ENCODE results near the gene RTN4RL1. TPM values are rescaled to one million over a fixed set of nuclear protein-coding genes. Genes with fewer than 3 reads are reported as not detected.

The RTN4RL1 gene
- total RNA-seq, 4 donors from 2014 or later = 0.50 to 0.86 (median 0.67) TPM

DNA sequence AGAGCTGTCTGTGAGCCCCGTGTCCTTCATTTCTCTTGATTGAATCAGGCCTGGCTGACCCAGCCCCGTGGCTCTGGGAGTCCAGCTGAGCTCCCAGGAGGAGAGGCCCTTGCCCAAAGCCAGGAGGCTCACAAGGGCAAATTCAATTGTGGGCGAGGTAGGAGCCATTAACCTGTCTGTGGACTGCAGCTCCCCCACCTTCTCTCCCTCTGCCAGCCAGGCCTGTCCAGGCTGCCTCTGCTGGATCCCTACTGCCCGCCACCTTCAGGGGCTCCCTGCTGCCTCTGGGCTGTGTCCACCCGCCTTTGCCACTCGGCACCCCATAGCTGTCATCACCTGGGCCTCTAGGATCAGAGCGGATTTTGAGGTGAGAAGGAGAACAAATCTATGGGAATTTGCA, 61.9 kb downstream of the RTN4RL1 start:
- WGBS = 84% methylated on average over 5 of the region's 7 CpGs
- H3K9me3 ChIP-seq = no peaks in the 10 kb centered on the region
- H3K27ac ChIP-seq (replicated peaks in 1 of 4) = no peak overlapping the region
- H3K36me3 ChIP-seq = no peaks in the 10 kb centered on the region
- intact Hi-C loops (cut with DNase I) = no loop called here
- DNase-seq (ENCODE audit: extremely low spot score) = no peak
- peaks cover 0 to 14% (median 11%) of the 10 kb centered on the region in 4 donors for H3K4me1 ChIP-seq
- peaks cover 0 to 23% (median 0%) of the 10 kb centered on the region in 4 donors for H3K27me3 ChIP-seq
- no peak for TF ChIP-seq POLR2A (IDR thresholded peaks at IDR 0.05; ENCODE audit: low read depth)
- no peak for TF ChIP-seq EP300 (IDR thresholded peaks at IDR 0.05)
- TF ChIP-seq POLR2AphosphoS5 (IDR thresholded peaks at IDR 0.05) = no peak
- TF ChIP-seq, protein P1, sequence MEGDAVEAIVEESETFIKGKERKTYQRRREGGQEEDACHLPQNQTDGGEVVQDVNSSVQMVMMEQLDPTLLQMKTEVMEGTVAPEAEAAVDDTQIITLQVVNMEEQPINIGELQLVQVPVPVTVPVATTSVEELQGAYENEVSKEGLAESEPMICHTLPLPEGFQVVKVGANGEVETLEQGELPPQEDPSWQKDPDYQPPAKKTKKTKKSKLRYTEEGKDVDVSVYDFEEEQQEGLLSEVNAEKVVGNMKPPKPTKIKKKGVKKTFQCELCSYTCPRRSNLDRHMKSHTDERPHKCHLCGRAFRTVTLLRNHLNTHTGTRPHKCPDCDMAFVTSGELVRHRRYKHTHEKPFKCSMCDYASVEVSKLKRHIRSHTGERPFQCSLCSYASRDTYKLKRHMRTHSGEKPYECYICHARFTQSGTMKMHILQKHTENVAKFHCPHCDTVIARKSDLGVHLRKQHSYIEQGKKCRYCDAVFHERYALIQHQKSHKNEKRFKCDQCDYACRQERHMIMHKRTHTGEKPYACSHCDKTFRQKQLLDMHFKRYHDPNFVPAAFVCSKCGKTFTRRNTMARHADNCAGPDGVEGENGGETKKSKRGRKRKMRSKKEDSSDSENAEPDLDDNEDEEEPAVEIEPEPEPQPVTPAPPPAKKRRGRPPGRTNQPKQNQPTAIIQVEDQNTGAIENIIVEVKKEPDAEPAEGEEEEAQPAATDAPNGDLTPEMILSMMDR (IDR thresholded peaks at IDR 0.05) = no peak
- H3K4me3 ChIP-seq = no peak overlapping the region

DNA sequence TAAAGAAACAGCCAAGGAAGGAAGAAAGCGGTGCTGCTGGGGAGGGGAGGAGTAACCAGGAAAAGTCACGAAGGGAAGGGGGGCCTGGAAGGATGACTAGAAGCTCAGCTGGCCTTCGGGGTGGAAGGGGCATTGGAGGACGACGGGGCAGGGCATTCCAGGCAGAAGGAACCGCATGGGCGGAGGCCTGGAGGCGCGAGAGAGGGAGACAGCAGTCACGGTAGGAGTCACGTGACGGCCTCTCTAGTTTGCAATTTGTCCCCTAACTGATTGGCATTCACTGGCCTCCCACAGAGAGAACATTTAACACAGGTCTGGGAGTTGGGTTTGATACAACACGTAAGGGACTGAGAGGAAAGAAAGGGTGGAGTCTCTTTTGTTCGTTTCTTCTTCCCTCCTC, 63.9 kb downstream of the RTN4RL1 start:
- Histone ChIP-seq H3K4me3 (no peak overlapping the region), H3K27me3 (peaks cover 0 to 8% (median 0%) of the 10 kb centered on the region in 4 donors), H3K36me3 (no peaks in the 10 kb centered on the region), H3K4me1 (peaks cover 0 to 14% (median 11%) of the 10 kb centered on the region in 4 donors), H3K9me3 (no peaks in the 10 kb centered on the region), H3K27ac (replicated peaks in 1 of 4) (no peak overlapping the region)
- no peak for DNase-seq (ENCODE audit: extremely low spot score)
- intact Hi-C loops (cut with DNase I) = no loop called here
- 83% methylated on average over 14 of the region's 14 CpGs for WGBS
- TF ChIP-seq POLR2A (IDR thresholded peaks at IDR 0.05; ENCODE audit: low read depth) = no peak
- TF ChIP-seq POLR2AphosphoS5 (IDR thresholded peaks at IDR 0.05) = no peak
- no peak for TF ChIP-seq EP300 (IDR thresholded peaks at IDR 0.05)
- TF ChIP-seq, protein P1 (IDR thresholded peaks at IDR 0.05) = no peak

DNA sequence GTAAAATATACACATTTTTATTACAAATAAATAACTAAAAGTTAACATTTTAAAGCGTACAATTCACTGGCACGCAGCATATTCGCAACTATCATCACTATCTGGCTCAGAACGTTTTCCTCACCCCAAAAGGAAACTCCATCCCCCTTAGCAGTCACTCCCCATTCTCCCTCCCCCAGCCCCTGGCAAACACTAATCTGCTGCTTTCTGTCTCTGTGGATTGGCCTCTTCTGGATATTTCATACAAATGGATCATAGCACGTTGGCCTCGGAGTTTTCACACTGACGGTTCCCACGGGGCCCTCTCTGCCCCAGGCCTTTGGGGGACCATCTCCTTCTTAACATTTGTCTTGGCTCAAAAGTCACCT, 64.6 kb downstream of the RTN4RL1 start:
- H3K36me3 ChIP-seq = no peaks in the 10 kb centered on the region
- H3K27ac ChIP-seq (replicated peaks in 1 of 4) = no peak overlapping the region
- H3K4me1 ChIP-seq = peaks cover 0 to 14% (median 11%) of the 10 kb centered on the region in 4 donors
- peak overlapping the region in 1 of 4 donors; percentile 15 for H3K4me3 ChIP-seq
- H3K9me3 ChIP-seq = no peaks in the 10 kb centered on the region
- peaks cover 0 to 3% (median 0%) of the 10 kb centered on the region in 4 donors for H3K27me3 ChIP-seq
- intact Hi-C loops (cut with DNase I) = no loop called here
- TF ChIP-seq POLR2AphosphoS5 (IDR thresholded peaks at IDR 0.05) (no peak), EP300 (IDR thresholded peaks at IDR 0.05) (no peak), POLR2A (IDR thresholded peaks at IDR 0.05; ENCODE audit: low read depth) (no peak)
- TF ChIP-seq, protein P1 (IDR thresholded peaks at IDR 0.05) = no peak
- no peak for DNase-seq (ENCODE audit: extremely low spot score)
- WGBS = 47% methylated on average over 8 of the region's 8 CpGs

DNA sequence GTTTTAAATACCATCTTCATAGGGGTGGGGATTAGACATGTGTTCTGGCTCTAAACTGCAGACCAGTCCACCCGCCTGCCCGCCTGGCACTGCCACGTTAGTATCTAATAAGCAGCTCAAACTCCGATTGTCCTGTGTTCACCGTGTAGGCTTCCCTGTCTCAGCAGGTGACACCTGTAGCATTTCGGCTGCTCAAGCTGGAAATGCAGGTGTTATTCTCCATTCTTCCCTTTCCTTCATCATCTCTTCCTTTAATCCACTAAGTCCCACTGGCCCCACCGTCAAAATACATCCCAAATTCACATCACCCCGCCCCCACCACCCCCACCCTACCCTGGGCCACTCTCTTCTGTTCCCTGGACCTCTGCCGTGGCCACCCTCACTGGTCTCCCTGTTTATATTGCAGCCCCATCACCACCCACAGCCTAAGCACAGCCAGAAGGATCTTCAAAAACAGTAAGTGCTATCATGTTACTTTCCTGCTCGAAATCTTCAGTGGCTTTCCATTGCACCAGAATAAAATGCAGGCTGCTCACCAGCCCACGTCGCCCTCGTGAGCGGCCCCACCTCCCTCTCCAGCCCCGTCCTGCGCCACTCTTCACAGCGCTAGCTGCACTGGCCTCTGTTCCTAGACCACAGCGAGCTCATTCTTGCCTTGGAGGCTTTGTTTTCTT, 65.1 kb downstream of the RTN4RL1 start:
- no peaks in the 10 kb centered on the region for H3K9me3 ChIP-seq
- H3K27me3 ChIP-seq = no peaks in the 10 kb centered on the region
- peaks cover 0 to 14% (median 11%) of the 10 kb centered on the region in 4 donors for H3K4me1 ChIP-seq
- TF ChIP-seq POLR2AphosphoS5 (IDR thresholded peaks at IDR 0.05) (no peak), EP300 (IDR thresholded peaks at IDR 0.05) (no peak), POLR2A (IDR thresholded peaks at IDR 0.05; ENCODE audit: low read depth) (no peak)
- TF ChIP-seq, protein P1 (IDR thresholded peaks at IDR 0.05) = no peak
- 55% methylated on average over 18 of the region's 18 CpGs for WGBS
- intact Hi-C loops (cut with DNase I) = no loop called here
- DNase-seq (ENCODE audit: extremely low spot score) = no peak
- peak overlapping the region in 1 of 4 donors; percentile 15 for H3K4me3 ChIP-seq
- no peak overlapping the region for H3K27ac ChIP-seq (replicated peaks in 1 of 4)
- no peaks in the 10 kb centered on the region for H3K36me3 ChIP-seq

Data from esophagus muscularis mucosa (tissue), 4 donors.